Tibial artery (tissue), 4 donors: ENCODE results near the gene HOXA3.

ENCODE experiments used
- DNase-seq, 2 donors: peaks; one replicate each; pipeline ENCODE4 v3.0.0-alpha.2; 2019
- H3K27ac ChIP-seq, 2 donors: fragments of 200-600 bp; sonication (generic) in 1 of 2; 1 replicate in 1 of 2; 2 replicates in 1 of 2; pipeline ENCODE4 v1.5.1; 2018 to 2019; ENCODE audit warnings: mild to moderate bottlenecking in 1 of 2
- H3K27me3 ChIP-seq, 2 donors: fragments of 200-600 bp; sonication (generic) in 1 of 2; one replicate each; pipeline versions ENCODE4 v1.5.1 to v1.6.0; 2016 to 2019
- H3K36me3 ChIP-seq, 3 donors: fragments of 200-600 bp; sonication (generic) in 2 of 3; one replicate each; pipeline ENCODE4 v1.5.1; 2016 to 2019; ENCODE audit warnings: mild to moderate bottlenecking in 2 of 3
- H3K4me1 ChIP-seq, 4 donors: fragments of 200-600 bp; sonication (generic) in 2 of 4; 1 replicate in 3 of 4; 2 replicates in 1 of 4; pipeline ENCODE4 v1.5.1; 2016 to 2019
- H3K4me3 ChIP-seq, 2 donors: fragments of 200-600 bp; sonication (generic) in 1 of 2; 1 replicate in 1 of 2; 2 replicates in 1 of 2; pipeline ENCODE4 v1.5.1; 2018 to 2019; ENCODE audit warnings: mild to moderate bottlenecking in 2 of 2
- H3K9me3 ChIP-seq, 3 donors: fragments of 200-600 bp; sonication (generic) in 1 of 3; one replicate each; pipeline ENCODE4 v1.5.1; 2016 to 2019
- CTCF ChIP-seq, 2 experiments: fragments of 200-600 bp in 1 of 2; fragments of 450-650 bp in 1 of 2; IDR thresholded peaks; one replicate each; pipeline ENCODE4 v1.5.1; 2017 to 2019; ENCODE audit warnings: antibody characterized with exemption in 2 of 2, mild to moderate bottlenecking in 1 of 2, moderate library complexity in 1 of 2
- intact Hi-C: fragments of 100-400 bp; cut with DNase I; formaldehyde crosslinking; loops from one replicate; pipeline ENCODE4 v1.15.0; 2023; ENCODE audit warnings: low total_unique reads

HOXA3 gene

GRCh38 chr7:27117887-27118491, 34.4 kb downstream of the HOXA3 start:
- Histone ChIP-seq H3K9me3 (no peaks in the 10 kb centered on the region), H3K4me1 (peaks cover 0 to 47% (median 32%) of the 10 kb centered on the region in 4 donors), H3K27ac (no peak overlapping the region), H3K4me3 (no peak overlapping the region), H3K36me3 (peaks cover 4 to 10% (median 7%) of the 10 kb centered on the region in 3 donors), H3K27me3 (no peaks in the 10 kb centered on the region)
- intact Hi-C loops = no loop called here
- no peak for DNase-seq
- no peak for TF ChIP-seq CTCF (IDR thresholded peaks at IDR 0.05)

- Histone ChIP-seq H3K36me3 (peaks cover 0 to 7% (median 5%) of the 10 kb centered on the region in 3 donors), H3K4me3 (no peak overlapping the region), H3K9me3 (no peaks in the 10 kb centered on the region), H3K4me1 (peaks cover 0 to 51% (median 37%) of the 10 kb centered on the region in 4 donors), H3K27ac (peak overlapping the region in 1 of 2 donors; percentile 34), H3K27me3 (no peaks in the 10 kb centered on the region)
- DNase-seq = no peak
- intact Hi-C loops = no loop called here
- TF ChIP-seq CTCF (IDR thresholded peaks at IDR 0.05) = no peak
Measured at GRCh38 chr7:27116962-27117886, 35.2 kb downstream of the HOXA3 start.

- Histone ChIP-seq H3K4me3 (peak overlapping the region in 1 of 2 donors; percentile 23), H3K27ac (peak overlapping the region; percentile 1 to 34), H3K27me3 (no peaks in the 10 kb centered on the region), H3K36me3 (no peaks in the 10 kb centered on the region), H3K9me3 (no peaks in the 10 kb centered on the region), H3K4me1 (peaks cover under 1 to 60% (median 39%) of the 10 kb centered on the region in 4 donors)
- TF ChIP-seq CTCF (IDR thresholded peaks at IDR 0.05) = no peak
- intact Hi-C loops = no loop called here
- DNase-seq = no peak
Measured at GRCh38 chr7:27116031-27116961, 36.1 kb downstream of the HOXA3 start.

- TF ChIP-seq CTCF (IDR thresholded peaks at IDR 0.05) = no peak
- Histone ChIP-seq H3K9me3 (no peaks in the 10 kb centered on the region), H3K27ac (peak overlapping the region; percentile 1 to 34), H3K36me3 (no peaks in the 10 kb centered on the region), H3K27me3 (no peaks in the 10 kb centered on the region), H3K4me1 (peaks cover 5 to 64% (median 39%) of the 10 kb centered on the region in 4 donors), H3K4me3 (peak overlapping the region; percentile 15 to 23)
- no peak for DNase-seq
- intact Hi-C loops = no loop called here
Measured at GRCh38 chr7:27115221-27116026, 37.0 kb downstream of the HOXA3 start.

- peak overlapping the region; percentile 15 to 23 for H3K4me3 ChIP-seq
- H3K9me3 ChIP-seq = no peaks in the 10 kb centered on the region
- intact Hi-C loops = no loop called here
- no peaks in the 10 kb centered on the region for H3K36me3 ChIP-seq
- TF ChIP-seq CTCF (IDR thresholded peaks at IDR 0.05) = no peak
- H3K4me1 ChIP-seq = peaks cover 5 to 65% (median 43%) of the 10 kb centered on the region in 4 donors
- no peaks in the 10 kb centered on the region for H3K27me3 ChIP-seq
- DNase-seq = no peak
- H3K27ac ChIP-seq = peak overlapping the region in 1 of 2 donors; percentile 34
Measured at GRCh38 chr7:27114881-27115220, 37.5 kb downstream of the HOXA3 start.
